ENCODE results near the gene SOX13.

Gene SOX13

DNA sequence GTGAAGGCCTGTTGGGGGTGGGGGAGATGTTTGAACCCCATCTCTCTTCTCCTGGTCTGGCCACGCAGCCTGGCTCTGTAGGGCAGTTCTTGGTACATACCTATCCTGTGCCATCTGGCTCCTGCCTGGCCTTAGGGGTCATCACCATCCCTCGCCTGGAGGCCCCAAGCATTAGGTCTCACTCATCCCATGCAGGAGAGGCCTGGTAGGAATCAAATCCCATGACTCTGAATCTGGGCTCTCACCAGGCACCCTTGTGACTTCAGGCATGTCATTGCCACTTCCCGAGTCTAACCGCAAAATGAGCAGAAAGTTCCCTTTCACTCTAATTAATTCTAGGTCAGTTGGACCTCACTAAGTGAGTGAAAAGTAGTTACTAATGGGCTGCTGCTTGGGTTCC is 41.7 kb downstream of the SOX13 start:
- no peaks in the 10 kb centered on the region for H3K9me3 ChIP-seq (ENCODE audit: control insufficient read depth, insufficient read depth, low read length)
- no peak overlapping the region for H3K9ac ChIP-seq (ENCODE audit: low read depth, low read length)
- peaks cover 21% of the 10 kb centered on the region for H3K4me1 ChIP-seq (ENCODE audit: insufficient read depth, low read length)
- H3K36me3 ChIP-seq (ENCODE audit: insufficient read depth, low read length), result peaks cover 9% of the 10 kb centered on the region

DNA sequence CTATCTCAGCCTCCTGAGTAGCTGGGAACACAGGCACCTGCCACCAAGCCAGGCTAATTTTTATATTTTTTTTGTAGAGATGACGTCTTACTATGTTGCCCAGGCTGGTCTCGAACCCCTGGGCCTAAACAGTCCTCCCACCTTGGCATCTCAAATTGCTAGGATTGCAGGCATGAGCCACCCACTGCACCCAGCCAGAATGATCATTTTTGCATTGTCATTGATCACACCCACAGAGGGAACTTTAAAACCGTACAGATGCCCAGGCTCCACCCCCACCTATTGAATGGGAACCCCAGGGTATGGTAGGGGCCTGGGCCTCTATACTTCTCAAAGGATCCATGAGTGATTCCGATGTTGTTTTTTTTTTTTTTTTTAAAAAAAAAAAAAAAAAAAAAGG is 42.2 kb downstream of the SOX13 start:
- no peaks in the 10 kb centered on the region for H3K9me3 ChIP-seq (ENCODE audit: control insufficient read depth, insufficient read depth, low read length)
- H3K36me3 ChIP-seq (ENCODE audit: insufficient read depth, low read length), result peaks cover 9% of the 10 kb centered on the region
- no peak overlapping the region for H3K9ac ChIP-seq (ENCODE audit: low read depth, low read length)
- H3K4me1 ChIP-seq (ENCODE audit: insufficient read depth, low read length), result peaks cover 20% of the 10 kb centered on the region

DNA sequence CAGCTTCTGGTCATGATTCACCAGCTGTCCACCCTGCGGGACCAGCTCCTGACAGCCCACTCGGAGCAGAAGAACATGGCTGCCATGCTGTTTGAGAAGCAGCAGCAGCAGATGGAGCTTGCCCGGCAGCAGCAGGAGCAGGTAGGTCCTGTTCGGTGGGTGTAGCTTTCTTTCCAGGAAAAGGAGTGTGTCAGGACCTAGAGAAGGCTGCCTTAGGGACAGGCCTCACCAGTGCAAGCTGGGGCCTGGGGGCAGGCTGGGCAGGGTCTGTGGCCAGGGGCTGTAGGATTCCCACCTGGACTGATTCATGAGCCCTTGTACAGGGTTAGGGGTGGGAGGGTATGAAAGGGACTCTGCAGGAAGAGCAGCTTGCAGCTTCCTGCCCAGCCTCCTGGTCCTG is 43.6 kb downstream of the SOX13 start:
- Histone ChIP-seq H3K9ac (ENCODE audit: low read depth, low read length) (no peak overlapping the region), H3K9me3 (ENCODE audit: control insufficient read depth, insufficient read depth, low read length) (no peaks in the 10 kb centered on the region), H3K36me3 (ENCODE audit: insufficient read depth, low read length) (peaks cover 9% of the 10 kb centered on the region), H3K4me1 (ENCODE audit: insufficient read depth, low read length) (peaks cover 8% of the 10 kb centered on the region; the same call in 1 of the 2 replicates)

DNA sequence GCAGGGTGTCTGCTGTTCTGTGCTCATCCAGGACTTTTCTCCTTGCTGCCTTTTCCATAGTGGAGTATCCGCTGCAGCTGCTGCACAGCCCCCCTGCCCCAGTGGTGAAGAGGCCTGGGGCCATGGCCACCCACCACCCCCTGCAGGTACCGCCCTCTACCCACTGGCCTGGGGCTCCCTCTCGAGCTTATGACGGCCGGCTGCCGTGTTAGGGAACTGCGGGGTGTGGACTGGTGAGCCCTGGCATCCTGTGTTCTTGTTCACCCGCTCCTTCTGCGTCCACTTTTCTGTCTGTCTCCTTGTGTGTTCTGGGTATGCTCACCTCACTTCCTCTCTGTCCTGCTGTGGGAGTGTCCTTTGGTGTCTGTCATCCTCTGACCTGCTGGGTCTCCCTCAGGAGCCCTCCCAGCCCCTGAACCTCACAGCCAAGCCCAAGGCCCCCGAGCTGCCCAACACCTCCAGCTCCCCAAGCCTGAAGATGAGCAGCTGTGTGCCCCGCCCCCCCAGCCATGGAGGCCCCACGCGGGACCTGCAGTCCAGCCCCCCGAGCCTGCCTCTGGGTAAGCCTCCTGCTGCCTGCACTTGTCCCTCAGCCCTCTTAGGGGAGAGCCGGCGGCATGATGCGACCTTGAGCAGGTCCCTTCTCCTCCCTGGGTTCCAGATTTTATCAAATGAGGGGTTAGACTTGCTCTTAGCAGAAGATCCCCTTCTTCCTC is 49.1 kb downstream of the SOX13 start:
- no peak overlapping the region for H3K9ac ChIP-seq (ENCODE audit: low read depth, low read length)
- no peaks in the 10 kb centered on the region for H3K4me1 ChIP-seq (ENCODE audit: insufficient read depth, low read length)
- no peaks in the 10 kb centered on the region for H3K9me3 ChIP-seq (ENCODE audit: control insufficient read depth, insufficient read depth, low read length)
- H3K36me3 ChIP-seq (ENCODE audit: insufficient read depth, low read length), result peaks cover 13% of the 10 kb centered on the region

DNA sequence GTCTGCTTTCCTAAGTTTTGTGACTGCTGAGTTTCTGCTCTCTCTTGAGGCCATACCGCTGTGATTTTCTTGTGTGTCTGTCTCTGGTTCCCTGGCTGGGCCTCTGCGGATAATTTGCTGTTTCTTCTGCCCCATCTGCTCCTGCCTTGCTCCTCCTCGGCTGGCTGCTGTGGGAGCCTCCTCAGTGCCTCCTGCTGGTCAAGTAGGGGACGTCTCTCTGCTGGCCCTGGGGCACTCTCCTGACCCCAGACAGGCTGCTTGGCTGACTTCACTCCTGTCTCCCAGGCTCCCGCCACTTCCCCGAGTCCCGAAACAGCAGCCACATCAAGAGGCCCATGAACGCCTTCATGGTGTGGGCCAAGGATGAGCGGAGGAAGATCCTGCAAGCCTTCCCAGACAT is 50.5 kb downstream of the SOX13 start:
- H3K9me3 ChIP-seq (ENCODE audit: control insufficient read depth, insufficient read depth, low read length), result no peaks in the 10 kb centered on the region
- H3K4me1 ChIP-seq (ENCODE audit: insufficient read depth, low read length), result peaks cover 3% of the 10 kb centered on the region; the same call in 1 of the 2 replicates
- no peak overlapping the region for H3K9ac ChIP-seq (ENCODE audit: low read depth, low read length)
- peaks cover 13% of the 10 kb centered on the region for H3K36me3 ChIP-seq (ENCODE audit: insufficient read depth, low read length)

DNA sequence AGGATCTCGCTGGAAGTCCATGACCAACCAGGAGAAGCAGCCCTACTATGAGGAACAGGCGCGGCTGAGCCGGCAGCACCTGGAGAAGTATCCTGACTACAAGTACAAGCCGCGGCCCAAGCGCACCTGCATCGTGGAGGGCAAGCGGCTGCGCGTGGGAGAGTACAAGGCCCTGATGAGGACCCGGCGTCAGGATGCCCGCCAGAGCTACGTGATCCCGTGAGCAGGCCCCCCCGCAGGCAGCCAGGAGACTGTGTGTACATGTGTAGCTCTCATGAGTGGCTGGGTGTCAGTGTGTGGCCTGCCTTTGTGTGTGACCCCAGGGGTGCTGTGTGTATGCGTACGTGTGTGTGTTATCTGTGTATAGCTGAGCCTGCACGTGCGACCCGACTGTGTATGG is 51.7 kb downstream of the SOX13 start:
- Histone ChIP-seq H3K4me1 (ENCODE audit: insufficient read depth, low read length) (peaks cover 3% of the 10 kb centered on the region; the same call in 1 of the 2 replicates), H3K36me3 (ENCODE audit: insufficient read depth, low read length) (peaks cover 13% of the 10 kb centered on the region), H3K9ac (ENCODE audit: low read depth, low read length) (no peak overlapping the region), H3K9me3 (ENCODE audit: control insufficient read depth, insufficient read depth, low read length) (no peaks in the 10 kb centered on the region)

DNA sequence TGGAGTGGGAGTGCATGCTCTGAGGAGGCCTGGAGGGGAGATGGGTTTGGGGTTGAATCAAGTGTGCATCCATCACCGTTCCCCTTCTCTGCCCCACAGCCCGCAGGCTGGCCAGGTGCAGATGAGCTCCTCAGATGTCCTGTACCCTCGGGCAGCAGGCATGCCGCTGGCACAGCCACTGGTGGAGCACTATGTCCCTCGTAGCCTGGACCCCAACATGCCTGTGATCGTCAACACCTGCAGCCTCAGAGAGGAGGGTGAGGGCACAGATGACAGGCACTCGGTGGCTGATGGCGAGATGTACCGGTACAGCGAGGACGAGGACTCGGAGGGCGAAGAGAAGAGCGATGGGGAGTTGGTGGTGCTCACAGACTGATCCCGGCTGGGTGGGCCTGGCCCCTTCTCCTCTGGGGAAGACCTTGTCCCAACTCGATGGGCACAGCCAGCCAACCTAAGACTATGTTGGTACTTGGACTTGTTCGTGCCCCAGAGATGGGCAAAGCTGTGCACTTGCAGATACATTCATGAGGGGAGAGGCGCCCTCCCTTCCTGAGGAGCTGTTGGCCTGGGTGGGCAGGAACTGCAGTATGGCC is 52.9 kb downstream of the SOX13 start:
- Histone ChIP-seq H3K4me1 (ENCODE audit: insufficient read depth, low read length) (peaks cover 3% of the 10 kb centered on the region; the same call in 1 of the 2 replicates), H3K36me3 (ENCODE audit: insufficient read depth, low read length) (peaks cover 13% of the 10 kb centered on the region), H3K9ac (ENCODE audit: low read depth, low read length) (no peak overlapping the region), H3K9me3 (ENCODE audit: control insufficient read depth, insufficient read depth, low read length) (no peaks in the 10 kb centered on the region)

DNA sequence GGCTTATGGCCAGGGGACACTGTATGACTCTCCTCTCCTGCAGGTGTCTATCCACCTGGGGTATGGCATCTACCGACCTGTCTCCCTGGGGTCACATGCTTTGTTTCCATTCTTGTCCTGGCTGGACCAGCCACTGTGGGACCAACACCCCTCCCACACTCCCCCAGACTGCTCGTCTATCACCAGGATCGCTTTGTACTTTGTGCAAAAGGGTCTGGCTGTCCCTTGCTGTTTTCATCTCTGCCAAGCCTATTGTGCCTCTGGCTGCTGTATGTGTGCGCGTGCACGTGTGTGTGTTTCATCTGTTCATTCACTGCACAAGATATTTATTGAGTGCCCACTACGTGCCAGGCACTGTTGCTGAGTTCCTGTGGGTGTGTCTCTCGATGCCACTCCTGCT is 53.5 kb downstream of the SOX13 start:
- H3K9me3 ChIP-seq (ENCODE audit: control insufficient read depth, insufficient read depth, low read length), result no peaks in the 10 kb centered on the region
- peaks cover 13% of the 10 kb centered on the region for H3K36me3 ChIP-seq (ENCODE audit: insufficient read depth, low read length)
- H3K9ac ChIP-seq (ENCODE audit: low read depth, low read length), result no peak overlapping the region
- peaks cover 3% of the 10 kb centered on the region; the same call in 1 of the 2 replicates for H3K4me1 ChIP-seq (ENCODE audit: insufficient read depth, low read length)

DNA sequence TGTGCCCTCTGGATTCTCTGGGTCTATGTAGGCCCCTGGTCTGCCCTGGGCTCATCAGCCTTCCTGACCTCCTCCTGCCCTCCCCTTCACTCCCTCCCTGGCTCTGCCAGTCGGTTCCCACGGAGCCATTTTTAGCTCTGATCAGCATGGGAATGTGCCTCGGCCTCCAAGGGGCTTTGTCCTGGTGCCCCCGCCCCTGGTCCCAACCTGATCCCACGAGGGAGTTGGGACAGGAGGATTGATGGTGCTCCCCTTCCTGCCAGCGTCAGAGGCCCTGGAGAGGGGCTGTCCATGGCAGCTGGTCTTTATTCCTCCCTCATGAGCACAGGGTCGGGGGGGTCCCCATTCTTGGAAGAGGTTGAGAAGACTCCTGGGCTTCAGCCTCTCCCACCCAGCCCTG is 54.0 kb downstream of the SOX13 start:
- Histone ChIP-seq H3K4me1 (ENCODE audit: insufficient read depth, low read length) (peaks cover 3% of the 10 kb centered on the region; the same call in 1 of the 2 replicates), H3K9ac (ENCODE audit: low read depth, low read length) (no peak overlapping the region), H3K36me3 (ENCODE audit: insufficient read depth, low read length) (peaks cover 13% of the 10 kb centered on the region), H3K9me3 (ENCODE audit: control insufficient read depth, insufficient read depth, low read length) (no peaks in the 10 kb centered on the region)

DNA sequence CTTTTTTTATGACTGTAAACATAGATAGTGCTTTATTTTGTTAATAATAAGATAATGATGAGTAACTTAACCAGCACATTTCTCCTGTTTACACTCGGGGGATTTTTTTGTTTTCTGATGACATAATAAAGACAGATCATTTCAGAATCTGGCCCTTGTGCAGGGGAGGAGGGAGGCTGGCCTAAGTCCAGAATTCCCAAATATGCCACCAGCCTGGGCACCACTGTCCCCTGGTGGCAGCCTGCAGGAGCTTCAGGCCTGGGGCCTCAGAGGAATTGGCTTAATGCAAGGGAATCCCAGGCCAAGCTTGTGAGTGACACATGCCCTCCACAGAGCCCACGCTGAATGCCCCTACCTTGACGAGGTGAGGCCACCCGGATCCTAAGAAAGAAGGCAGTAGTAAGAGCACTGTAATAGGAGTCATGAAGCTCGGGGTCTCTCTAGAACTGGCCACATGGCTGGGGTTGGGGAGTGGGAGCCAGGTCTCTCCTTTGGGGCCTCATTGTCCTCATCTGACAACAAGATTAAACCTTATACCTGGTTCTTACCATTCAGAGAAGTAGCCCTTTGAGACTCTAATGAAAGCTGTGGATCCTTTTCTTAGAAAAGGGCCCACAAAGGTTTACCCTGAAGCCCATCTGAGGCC is 54.8 kb downstream of the SOX13 start:
- Histone ChIP-seq H3K9ac (ENCODE audit: low read depth, low read length) (no peak overlapping the region), H3K4me1 (ENCODE audit: insufficient read depth, low read length) (peaks cover 3% of the 10 kb centered on the region; the same call in 1 of the 2 replicates), H3K36me3 (ENCODE audit: insufficient read depth, low read length) (peaks cover 8% of the 10 kb centered on the region), H3K9me3 (ENCODE audit: control insufficient read depth, insufficient read depth, low read length) (no peaks in the 10 kb centered on the region)

DNA sequence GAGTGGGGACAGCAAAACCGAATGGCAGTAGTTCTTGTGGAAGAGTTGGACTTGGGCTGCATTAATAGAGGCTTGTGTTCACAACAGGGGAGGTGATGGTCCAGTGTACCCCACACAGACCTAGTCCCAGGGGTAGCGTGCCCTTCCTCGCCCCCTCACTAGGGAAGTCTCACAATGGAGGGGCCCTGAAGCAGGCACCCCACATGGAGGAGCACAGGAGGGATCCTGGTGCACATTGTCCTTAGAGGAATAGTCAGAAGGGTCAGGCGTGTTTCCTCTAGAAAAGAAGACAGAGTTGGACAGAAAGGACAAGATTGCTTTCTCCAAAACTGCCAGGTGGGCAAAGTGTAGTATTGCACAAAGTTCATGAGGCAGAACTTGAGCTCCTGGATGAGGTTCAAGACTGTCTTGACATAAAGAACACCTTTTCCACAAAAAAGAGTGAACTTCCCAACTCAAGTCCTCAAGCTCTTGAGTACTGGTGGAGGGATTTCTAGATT is 55.6 kb downstream of the SOX13 start:
- peaks cover 7% of the 10 kb centered on the region for H3K36me3 ChIP-seq (ENCODE audit: insufficient read depth, low read length)
- H3K4me1 ChIP-seq (ENCODE audit: insufficient read depth, low read length), result peaks cover 3% of the 10 kb centered on the region; the same call in 1 of the 2 replicates
- H3K9ac ChIP-seq (ENCODE audit: low read depth, low read length), result no peak overlapping the region
- H3K9me3 ChIP-seq (ENCODE audit: control insufficient read depth, insufficient read depth, low read length), result no peaks in the 10 kb centered on the region

DNA sequence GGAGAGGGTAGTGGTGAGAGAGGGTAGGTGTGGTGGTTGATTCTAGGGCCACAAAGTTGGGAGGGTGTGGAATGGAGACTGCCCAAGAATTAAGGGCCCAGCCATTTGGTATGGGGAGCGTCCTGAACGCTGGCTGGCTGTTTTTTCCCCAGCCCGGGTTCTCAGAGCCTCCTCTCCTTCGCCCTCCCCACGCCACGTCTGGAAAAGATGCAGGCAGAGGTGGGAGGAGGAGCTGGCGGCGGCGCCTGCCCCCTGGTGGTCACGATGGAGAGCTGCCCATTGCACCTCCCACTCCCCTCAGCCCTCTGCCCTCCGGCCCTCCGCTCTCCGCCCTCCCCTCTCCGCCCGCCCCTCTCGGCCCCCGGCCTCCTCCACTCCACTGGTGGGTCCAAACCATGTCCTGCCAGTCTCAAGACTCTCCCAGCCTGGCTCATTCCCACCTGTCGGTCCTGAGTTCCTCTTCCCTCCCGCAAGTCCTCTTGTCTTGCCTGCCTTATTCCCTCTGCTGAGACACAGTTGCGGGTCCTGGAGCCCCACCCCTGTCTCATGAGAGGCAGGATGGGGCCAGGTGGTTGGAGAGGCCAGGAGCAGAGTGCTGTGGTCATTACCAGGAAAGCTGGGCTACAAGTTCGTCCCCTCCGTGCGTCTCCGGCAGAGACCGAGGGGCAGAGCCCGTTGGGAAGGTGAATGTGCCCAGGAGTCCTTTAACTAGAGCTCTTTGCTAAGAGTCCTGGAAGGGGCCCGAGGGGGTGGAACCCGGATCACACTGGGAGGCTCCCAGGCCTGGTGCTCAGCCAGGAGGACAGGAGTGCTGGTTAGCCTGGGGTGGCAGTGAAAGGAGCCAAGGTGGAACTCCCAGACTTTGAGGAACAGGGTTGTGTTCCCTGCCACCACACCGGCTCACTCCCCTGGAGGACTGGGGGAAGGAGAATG is 56.3 kb downstream of the SOX13 start:
- Histone ChIP-seq H3K9me3 (ENCODE audit: control insufficient read depth, insufficient read depth, low read length) (no peaks in the 10 kb centered on the region), H3K36me3 (ENCODE audit: insufficient read depth, low read length) (peaks cover 2% of the 10 kb centered on the region), H3K4me1 (ENCODE audit: insufficient read depth, low read length) (peaks cover 3% of the 10 kb centered on the region; the same call in 1 of the 2 replicates), H3K9ac (ENCODE audit: low read depth, low read length) (peak overlapping the region; percentile 40; the same call in 1 of the 2 replicates)

DNA sequence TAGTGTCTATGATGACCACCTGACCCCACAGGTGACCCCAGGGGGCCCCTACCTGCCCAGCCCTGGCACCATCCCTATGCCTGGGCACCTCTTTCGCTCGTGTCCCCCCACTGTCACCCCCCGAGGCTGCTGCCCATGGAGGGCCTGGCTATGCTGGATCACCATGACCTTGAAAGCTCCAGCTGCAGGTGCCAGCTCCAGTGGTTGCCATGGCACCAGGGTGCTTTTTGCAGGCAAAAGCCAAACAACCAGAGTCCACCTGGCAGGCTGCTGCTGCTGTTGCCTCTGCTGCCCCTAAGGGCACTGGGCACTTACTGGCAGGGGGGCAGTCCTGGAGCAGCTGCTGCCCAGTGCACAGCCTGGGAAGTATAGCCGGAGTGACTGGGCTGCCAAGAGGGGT is 57.3 kb downstream of the SOX13 start:
- Histone ChIP-seq H3K4me1 (ENCODE audit: insufficient read depth, low read length) (peaks cover 3% of the 10 kb centered on the region; the same call in 1 of the 2 replicates), H3K36me3 (ENCODE audit: insufficient read depth, low read length) (no peaks in the 10 kb centered on the region), H3K9me3 (ENCODE audit: control insufficient read depth, insufficient read depth, low read length) (no peaks in the 10 kb centered on the region), H3K9ac (ENCODE audit: low read depth, low read length) (no peak overlapping the region)

Data from ES-I3 (cell line).